RWPE1 (cell line): ENCODE results near the gene RBM14.
"Not testable (repeated sequence)": the region's sequence is repeated elsewhere in the genome, so short reads cannot be mapped to it uniquely, and the experiment has no call there.

Source experiments
- CTCF ChIA-PET: fragments of 350-600 bp; sonication (Branson Sonifier 250); formaldehyde crosslinking; extraction: SDS; loops from one replicate; lab custom pipeline; 2021; lab: Yijun Ruan, JAX
- POLR2A ChIA-PET: fragments of 400-600 bp; formaldehyde crosslinking; extraction: SDS; loops from one replicate; lab custom pipeline; 2020; ENCODE audit warnings: antibody characterized with exemption; ENCODE audit not compliant: low non-redundant PET; lab: Yijun Ruan, JAX
- DNase-seq: peaks from one replicate; pipeline ENCODE4 v3.0.0; 2012; ENCODE audit warnings: low spot score
- H3K27ac ChIP-seq: fragments of 450-650 bp; 2 replicates; pipeline ENCODE4 v1.5.1; 2017
- CTCF ChIP-seq: fragments of 450-650 bp; conservative IDR thresholded peaks from 2 replicates; pipeline ENCODE4 v1.5.1; 2017; ENCODE audit warnings: low read depth, mild to moderate bottlenecking

Gene RBM14

GRCh38 chr11:66595245-66595904 is 21.1 kb upstream of the RBM14 start:
- no peak for DNase-seq
- H3K27ac ChIP-seq, result peak overlapping the region; percentile 29
- ChIA-PET CTCF (no interaction called here), POLR2A (no interaction called here)
- TF ChIP-seq CTCF, result no peak

- ChIA-PET POLR2A (no interaction called here), CTCF (interaction anchor here (0.6 kb wide), 2 partner anchors 9 to 13 kb away, joined by 3 read pairs; no protein-coding TSS in a partner anchor)
- TF ChIP-seq CTCF, result no peak
- no peak for DNase-seq
- H3K27ac ChIP-seq, result no peak overlapping the region
These were observed 17.4 kb upstream of the RBM14 start for GRCh38 chr11:66598993-66599392.

- CTCF ChIA-PET, result interaction anchor here (1.1 kb wide), 1 partner anchor 10 kb away, joined by 3 read pairs; no protein-coding TSS in a partner anchor
- no peak for DNase-seq
- POLR2A ChIA-PET, result no interaction called here
- TF ChIP-seq CTCF, result no peak
- 0 out of 2 replicates have a peak overlapping the region, but pooled peaks have one; percentile 1 for H3K27ac ChIP-seq
These were observed 16.2 kb upstream of the RBM14 start for GRCh38 chr11:66600219-66600618.

- no peak for TF ChIP-seq CTCF
- POLR2A ChIA-PET, result interaction anchor here (0.7 kb wide), 1 partner anchor 15 kb away, joined by 5 read pairs; no protein-coding TSS in a partner anchor
- H3K27ac ChIP-seq, result peak overlapping the region; percentile 71; the same call in 1 of the 2 replicates
- no peak for DNase-seq
- CTCF ChIA-PET, result no interaction called here
These were observed 15.7 kb upstream of the RBM14 start for GRCh38 chr11:66600631-66601233.

GRCh38 chr11:66603072-66603471 is 13.4 kb upstream of the RBM14 start:
- CTCF ChIA-PET, result interaction anchor here (0.6 kb wide), 1 partner anchor 36 kb away, joined by 3 read pairs; no protein-coding TSS in a partner anchor
- no peak for TF ChIP-seq CTCF
- H3K27ac ChIP-seq, result peak overlapping the region; percentile 71
- POLR2A ChIA-PET, result no interaction called here
- DNase-seq, result no peak

GRCh38 chr11:66604155-66604554 is 12.3 kb upstream of the RBM14 start:
- DNase-seq, result no peak
- ChIA-PET CTCF (no interaction called here), POLR2A (no interaction called here)
- no peak for TF ChIP-seq CTCF
- H3K27ac ChIP-seq, result no peak overlapping the region

GRCh38 chr11:66606608-66607007 is 9.8 kb upstream of the RBM14 start:
- H3K27ac ChIP-seq, result peak overlapping the region; percentile 91
- ChIA-PET CTCF (interaction anchor here (0.6 to 0.7 kb wide), 3 partner anchors 16 to 87 kb away, joined by 3 to 10 read pairs (median 4); no protein-coding TSS in a partner anchor), POLR2A (interaction anchor here (0.8 kb wide), 1 partner anchor 10 kb away, joined by 3 read pairs; the partner anchor contains the start of gene RBM14)
- not testable (repeated sequence) for DNase-seq
